Measurements from ENCODE around the gene SEBOX.

GRCh38 chr17:28328325-28328724 is 36.7 kb downstream of the SEBOX start:
- TF ChIP-seq CTCF (conservative IDR thresholded peaks at IDR 0.05 in 1 of 2, IDR thresholded peaks at IDR 0.05 in 1 of 2; ENCODE audit: low read depth in 1 of 2, low read length in 2 of 2) = no peak
- no peak for TF ChIP-seq EZH2 (IDR thresholded peaks at IDR 0.05; ENCODE audit: low read length, missing control alignments)

Measured in fibroblast of lung (primary cell).